ENCODE data around the gene SYP. TPM values are rescaled to one million over a fixed set of nuclear protein-coding genes. Genes with fewer than 3 reads are reported as not detected.

SYP gene
- total RNA-seq, 1 donor from 2014 or later, result 1.8 TPM

GRCh38 chrX:49166914-49167739 lies 32.9 kb downstream of the SYP start:
- no peak for DNase-seq (ENCODE audit: low spot score)
- TF ChIP-seq CTCF (IDR thresholded peaks at IDR 0.05; ENCODE audit: unreplicated experiment), result no peak
- no peaks in the 10 kb centered on the region for H3K36me3 Mint-ChIP-seq (ENCODE audit: low read depth, unreplicated experiment)
- peak overlapping the region; percentile 73 for H3K4me3 Mint-ChIP-seq (ENCODE audit: unreplicated experiment)
- peak overlapping the region; percentile 36 for H3K27ac Mint-ChIP-seq (ENCODE audit: unreplicated experiment)
- no peaks in the 10 kb centered on the region for H3K9me3 Mint-ChIP-seq (ENCODE audit: unreplicated experiment)
- H3K4me1 Mint-ChIP-seq (ENCODE audit: unreplicated experiment), result peaks cover 16% of the 10 kb centered on the region
- H3K27me3 Mint-ChIP-seq (ENCODE audit: unreplicated experiment), result peaks cover 9% of the 10 kb centered on the region

GRCh38 chrX:49165901-49166881 lies 33.8 kb downstream of the SYP start:
- Mint-ChIP-seq H3K4me1 (ENCODE audit: unreplicated experiment) (peaks cover 16% of the 10 kb centered on the region), H3K36me3 (ENCODE audit: low read depth, unreplicated experiment) (no peaks in the 10 kb centered on the region), H3K27me3 (ENCODE audit: unreplicated experiment) (peaks cover 13% of the 10 kb centered on the region), H3K27ac (ENCODE audit: unreplicated experiment) (peak overlapping the region; percentile 36), H3K4me3 (ENCODE audit: unreplicated experiment) (peak overlapping the region; percentile 73), H3K9me3 (ENCODE audit: unreplicated experiment) (no peaks in the 10 kb centered on the region)
- DNase-seq (ENCODE audit: low spot score), result peak; percentile 45
- no peak for TF ChIP-seq CTCF (IDR thresholded peaks at IDR 0.05; ENCODE audit: unreplicated experiment)

GRCh38 chrX:49164589-49165360 lies 35.2 kb downstream of the SYP start:
- Mint-ChIP-seq H3K27me3 (ENCODE audit: unreplicated experiment) (peaks cover 13% of the 10 kb centered on the region), H3K4me1 (ENCODE audit: unreplicated experiment) (peaks cover 16% of the 10 kb centered on the region), H3K36me3 (ENCODE audit: low read depth, unreplicated experiment) (no peaks in the 10 kb centered on the region), H3K9me3 (ENCODE audit: unreplicated experiment) (no peaks in the 10 kb centered on the region), H3K27ac (ENCODE audit: unreplicated experiment) (no peak overlapping the region), H3K4me3 (ENCODE audit: unreplicated experiment) (no peak overlapping the region)
- DNase-seq (ENCODE audit: low spot score), result no peak
- TF ChIP-seq CTCF (IDR thresholded peaks at IDR 0.05; ENCODE audit: unreplicated experiment), result no peak

GRCh38 chrX:49163555-49164419 lies 36.2 kb downstream of the SYP start:
- Mint-ChIP-seq H3K27ac (ENCODE audit: unreplicated experiment) (peak overlapping the region; percentile 88), H3K4me3 (ENCODE audit: unreplicated experiment) (peak overlapping the region; percentile 83), H3K4me1 (ENCODE audit: unreplicated experiment) (peaks cover 16% of the 10 kb centered on the region), H3K27me3 (ENCODE audit: unreplicated experiment) (peaks cover 13% of the 10 kb centered on the region), H3K36me3 (ENCODE audit: low read depth, unreplicated experiment) (no peaks in the 10 kb centered on the region), H3K9me3 (ENCODE audit: unreplicated experiment) (no peaks in the 10 kb centered on the region)
- DNase-seq (ENCODE audit: low spot score), result peak; percentile 79
- peak; percentile 80 for TF ChIP-seq CTCF (IDR thresholded peaks at IDR 0.05; ENCODE audit: unreplicated experiment)

Data from endothelial cell (in vitro differentiated cells).